Left forelimb (tissue), 1 donor: ENCODE measurements around the gene SUCO.
"Not testable (repeated sequence)": the region's sequence is repeated elsewhere in the genome, so short reads cannot be mapped to it uniquely, and the experiment has no call there.

Experiments used
- DNase-seq: peaks from one replicate; pipeline ENCODE4 v3.0.0-alpha.2; 2018; ENCODE audit warnings: low spot score

The SUCO gene, protein sequence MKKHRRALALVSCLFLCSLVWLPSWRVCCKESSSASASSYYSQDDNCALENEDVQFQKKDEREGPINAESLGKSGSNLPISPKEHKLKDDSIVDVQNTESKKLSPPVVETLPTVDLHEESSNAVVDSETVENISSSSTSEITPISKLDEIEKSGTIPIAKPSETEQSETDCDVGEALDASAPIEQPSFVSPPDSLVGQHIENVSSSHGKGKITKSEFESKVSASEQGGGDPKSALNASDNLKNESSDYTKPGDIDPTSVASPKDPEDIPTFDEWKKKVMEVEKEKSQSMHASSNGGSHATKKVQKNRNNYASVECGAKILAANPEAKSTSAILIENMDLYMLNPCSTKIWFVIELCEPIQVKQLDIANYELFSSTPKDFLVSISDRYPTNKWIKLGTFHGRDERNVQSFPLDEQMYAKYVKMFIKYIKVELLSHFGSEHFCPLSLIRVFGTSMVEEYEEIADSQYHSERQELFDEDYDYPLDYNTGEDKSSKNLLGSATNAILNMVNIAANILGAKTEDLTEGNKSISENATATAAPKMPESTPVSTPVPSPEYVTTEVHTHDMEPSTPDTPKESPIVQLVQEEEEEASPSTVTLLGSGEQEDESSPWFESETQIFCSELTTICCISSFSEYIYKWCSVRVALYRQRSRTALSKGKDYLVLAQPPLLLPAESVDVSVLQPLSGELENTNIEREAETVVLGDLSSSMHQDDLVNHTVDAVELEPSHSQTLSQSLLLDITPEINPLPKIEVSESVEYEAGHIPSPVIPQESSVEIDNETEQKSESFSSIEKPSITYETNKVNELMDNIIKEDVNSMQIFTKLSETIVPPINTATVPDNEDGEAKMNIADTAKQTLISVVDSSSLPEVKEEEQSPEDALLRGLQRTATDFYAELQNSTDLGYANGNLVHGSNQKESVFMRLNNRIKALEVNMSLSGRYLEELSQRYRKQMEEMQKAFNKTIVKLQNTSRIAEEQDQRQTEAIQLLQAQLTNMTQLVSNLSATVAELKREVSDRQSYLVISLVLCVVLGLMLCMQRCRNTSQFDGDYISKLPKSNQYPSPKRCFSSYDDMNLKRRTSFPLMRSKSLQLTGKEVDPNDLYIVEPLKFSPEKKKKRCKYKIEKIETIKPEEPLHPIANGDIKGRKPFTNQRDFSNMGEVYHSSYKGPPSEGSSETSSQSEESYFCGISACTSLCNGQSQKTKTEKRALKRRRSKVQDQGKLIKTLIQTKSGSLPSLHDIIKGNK (N-terminal part only)

DNA sequence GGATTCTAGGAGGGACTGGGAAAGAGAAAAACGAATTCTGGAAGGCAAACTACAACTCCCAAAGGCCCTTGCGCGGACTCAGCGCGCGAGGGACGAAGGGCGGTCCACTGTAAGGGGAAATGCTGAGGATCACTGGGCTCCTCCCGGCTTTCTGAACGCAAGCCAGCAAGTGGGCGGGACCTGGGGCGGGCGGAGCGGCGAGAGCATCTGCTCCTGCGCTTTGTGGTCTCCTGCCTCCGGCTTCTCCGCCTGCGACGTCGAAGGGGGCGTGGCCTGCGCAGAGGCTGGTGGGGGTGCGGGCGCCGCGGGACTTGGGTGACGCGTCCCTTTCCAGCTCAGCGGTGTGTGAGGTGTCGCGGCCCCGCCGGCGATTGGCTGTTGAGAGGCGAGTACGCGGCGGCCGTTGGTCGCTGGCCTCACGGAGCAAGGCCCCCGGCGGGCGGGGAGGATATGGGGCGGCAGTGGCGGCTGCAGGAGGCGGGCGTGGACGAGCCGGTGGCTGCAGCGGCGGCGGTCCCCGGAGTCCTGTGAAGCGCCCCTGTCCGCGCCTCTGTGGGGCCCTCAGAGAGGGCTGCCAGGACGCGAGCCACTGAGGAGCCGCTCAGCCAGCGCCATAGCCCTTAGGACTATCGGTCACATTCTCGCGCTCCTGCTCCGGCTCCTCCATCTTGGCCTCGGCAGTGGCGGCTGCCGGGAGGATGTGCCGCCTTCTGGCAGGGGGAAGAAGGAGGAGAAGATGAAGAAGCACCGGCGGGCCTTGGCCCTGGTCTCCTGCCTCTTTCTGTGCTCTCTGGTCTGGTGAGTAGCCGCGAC, at the start of gene SUCO:
Gene SUCO (plus strand): TSS at position 451 of the 813 bp plus-strand sequence. CDS start 286 bp downstream, at position 737.
- peak; percentile 100 for DNase-seq

DNA sequence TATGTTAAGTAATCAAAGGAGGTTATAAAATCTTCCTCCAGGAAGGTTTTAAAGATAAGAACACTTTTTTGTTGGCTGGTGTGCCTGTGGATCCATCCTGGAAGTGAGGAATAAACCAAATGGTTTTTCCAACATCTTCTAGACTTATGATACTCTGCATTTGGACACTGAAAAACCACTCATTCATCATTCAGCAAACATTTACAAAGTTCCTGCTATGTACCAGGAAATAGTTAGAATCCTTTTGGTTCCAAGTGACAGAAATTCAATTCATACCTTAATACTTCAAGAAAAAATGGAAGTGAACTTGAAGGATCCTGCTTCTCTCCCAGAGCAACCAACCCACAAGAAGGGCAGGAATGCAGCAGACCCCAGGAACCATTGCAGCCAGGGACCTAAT, 49.5 kb upstream of the SUCO start:
- DNase-seq: no peak

DNA sequence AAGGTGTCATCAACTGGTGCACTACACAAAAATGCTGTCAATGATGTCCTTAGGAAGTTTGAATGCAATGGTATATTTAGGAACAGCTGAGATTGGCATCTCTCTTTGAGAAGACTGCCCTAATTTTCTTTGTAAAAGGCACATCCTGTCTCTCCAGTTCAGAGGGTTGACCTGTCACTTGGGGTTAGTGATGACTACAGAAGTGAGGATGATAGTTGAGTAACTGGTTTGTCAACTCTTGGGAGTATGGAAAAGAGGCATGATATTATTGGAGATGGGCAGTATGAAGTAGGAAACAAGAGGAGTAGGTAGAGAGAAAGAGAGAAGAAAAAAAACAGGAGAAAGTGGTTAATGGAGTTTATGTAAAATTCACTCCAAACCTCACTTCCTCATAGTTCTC, 48.7 kb upstream of the SUCO start:
- DNase-seq: no peak

DNA sequence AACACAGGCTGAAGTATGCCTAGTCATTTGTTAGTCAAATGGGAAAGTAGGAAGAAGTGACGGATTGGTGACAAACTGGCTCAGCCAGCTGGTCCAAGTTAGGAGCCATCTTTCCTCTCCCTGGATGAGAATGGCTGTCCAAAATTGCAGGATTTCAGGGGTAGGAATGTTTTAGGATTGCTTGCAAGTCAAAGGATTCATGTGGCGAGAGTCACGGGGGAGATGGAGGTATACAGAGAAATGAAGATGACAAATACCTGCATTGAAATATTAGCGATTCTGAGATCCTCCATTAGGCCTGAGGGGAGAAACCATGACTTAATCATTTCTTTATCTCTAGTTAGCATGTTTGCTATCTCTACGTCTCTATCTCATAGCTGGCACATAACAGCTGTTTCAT, 47.3 kb upstream of the SUCO start:
- no peak for DNase-seq

DNA sequence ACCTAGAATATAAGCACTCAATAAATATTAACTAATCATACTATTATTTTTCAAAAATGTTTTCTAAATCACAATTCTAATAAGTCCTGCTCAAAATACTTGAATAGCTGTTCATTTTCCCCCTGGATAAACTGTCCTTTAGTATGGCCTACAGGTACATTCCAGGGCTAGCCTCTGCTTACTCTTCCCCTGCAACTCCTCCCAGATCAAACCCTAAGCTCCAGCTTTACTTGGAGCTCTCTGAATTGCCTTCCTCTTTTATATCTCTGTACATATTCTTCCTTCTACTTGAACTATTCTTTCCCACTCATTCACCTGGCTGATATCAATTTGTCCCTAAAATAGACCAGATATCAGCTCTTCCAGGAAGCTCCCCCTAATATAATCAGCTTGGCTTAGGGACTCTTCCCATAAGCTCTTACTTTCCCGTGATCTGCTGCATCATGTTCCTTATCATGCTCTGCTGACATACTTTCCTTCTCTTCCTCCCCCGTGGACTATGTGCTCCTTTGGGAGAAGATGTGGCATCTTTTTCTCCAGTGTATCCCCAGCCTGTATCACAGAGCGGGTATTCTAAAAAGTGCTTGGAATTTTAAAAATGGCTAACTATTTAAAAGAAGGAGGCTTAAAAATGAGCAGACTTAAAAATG, 46.0 kb upstream of the SUCO start:
- DNase-seq: no peak

DNA sequence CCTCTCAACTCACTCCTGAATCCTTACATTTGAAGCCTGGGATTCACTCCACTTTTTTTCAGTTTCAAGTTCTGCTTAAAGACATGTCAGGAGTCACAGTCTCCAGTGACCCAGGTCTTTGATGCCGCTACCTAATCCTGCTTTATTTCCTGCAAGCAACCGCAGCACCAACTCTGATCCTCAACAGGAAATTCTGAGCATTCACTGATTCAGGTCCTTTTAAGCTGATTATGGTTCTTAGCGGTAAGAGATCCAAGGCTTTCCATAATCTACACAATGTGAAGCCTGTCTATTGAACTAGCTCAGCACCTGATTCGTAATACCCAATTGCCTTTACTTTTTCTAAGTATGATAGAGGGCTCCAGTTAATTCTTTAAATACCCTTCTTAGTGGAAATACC, 45.4 kb upstream of the SUCO start:
- no peak for DNase-seq

DNA sequence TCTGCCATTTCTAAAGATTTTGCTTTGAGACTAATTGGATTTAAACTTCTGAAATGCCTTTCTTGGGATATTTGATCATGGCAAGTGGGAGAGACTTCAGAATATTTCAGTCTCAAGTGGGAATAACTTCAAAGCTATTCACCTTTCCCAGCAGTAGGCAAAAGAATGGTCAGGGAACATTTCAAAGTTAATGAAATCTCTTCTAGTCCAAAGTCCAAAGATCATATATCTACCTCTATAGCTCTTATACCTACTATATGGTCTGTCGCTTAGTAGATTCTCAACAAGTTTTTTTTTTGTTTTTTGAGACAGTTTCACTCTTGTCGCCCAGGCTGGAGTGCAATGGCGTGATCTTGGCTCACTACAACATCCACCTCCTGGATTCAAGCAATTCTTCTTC, 44.6 kb upstream of the SUCO start:
- DNase-seq: no peak

DNA sequence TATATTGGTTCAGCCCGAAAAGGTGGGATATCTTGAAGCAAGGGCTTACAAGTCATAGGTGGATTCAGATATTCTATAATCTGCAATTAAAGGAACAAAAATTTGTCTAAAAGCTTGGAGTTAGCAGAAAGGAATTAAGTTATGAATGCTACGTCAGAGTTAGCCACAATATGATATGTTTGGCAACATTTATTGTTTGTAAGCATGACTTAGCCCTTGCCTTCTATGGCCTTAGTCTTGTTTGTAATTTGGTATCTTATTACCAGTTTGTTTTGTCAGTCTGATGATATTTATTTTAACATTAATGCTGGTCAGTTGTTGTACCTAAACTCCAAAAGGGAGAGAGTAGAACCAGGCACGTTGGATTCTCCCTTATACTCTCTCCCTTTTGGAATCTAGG, 43.1 kb upstream of the SUCO start:
- DNase-seq: no peak

DNA sequence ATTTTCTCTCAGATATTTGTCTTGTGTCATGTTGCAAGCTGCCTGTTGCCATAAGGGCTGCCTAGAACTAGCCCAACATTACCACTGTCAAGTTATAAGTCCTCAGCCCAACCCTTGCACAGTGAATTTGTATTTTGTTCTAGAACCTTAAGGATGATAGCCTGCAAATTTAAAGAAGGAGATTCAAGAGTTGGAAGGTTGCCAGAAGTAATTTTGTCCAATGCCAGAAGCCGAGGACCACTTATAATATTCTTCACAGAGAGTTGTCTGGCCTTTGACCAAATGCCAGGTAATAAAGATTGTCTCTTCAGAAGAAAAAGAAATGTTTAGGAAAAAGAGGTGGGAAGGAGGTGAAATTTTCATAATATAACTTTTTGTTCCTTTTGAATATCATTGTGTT, 40.5 kb upstream of the SUCO start:
- DNase-seq: no peak

DNA sequence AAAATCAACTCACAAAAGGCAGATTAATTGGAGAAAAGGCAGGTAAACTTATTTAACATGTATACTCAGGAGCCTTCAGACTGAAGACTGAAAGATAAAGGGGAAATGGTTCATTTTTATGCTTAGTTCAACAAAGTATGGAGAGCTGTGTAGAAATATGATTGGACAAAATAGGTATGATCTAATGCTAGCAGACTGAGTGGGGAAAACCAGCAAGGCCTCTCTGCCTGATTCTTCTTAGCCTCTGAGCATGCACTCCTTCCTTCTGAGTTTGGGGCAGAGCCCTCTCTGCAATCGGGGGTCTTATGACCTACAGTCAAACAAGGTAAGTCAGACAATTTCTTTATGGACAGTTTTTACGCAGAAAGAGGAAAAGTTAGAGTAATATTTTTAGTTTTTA, 38.8 kb upstream of the SUCO start:
- DNase-seq: no peak

DNA sequence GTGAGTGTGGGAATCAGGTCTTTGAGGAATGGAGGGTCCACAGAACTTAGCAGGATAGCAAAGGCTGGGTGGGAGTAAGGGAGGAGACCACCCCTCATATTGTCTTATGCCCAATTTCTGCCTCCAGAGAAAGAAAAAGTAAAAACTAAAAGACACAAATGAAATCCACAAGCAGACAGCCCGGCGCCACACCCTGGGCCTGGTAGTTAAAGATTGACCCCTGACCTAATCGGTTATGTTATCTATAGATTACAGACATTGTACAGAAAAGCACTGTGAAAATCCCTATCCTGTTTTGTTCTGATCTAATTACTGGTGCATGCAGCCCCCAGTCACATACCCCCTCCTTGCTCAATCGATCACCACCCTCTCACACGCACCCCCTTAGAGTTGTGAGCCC, 36.8 kb upstream of the SUCO start:
- DNase-seq: not testable (repeated sequence)

DNA sequence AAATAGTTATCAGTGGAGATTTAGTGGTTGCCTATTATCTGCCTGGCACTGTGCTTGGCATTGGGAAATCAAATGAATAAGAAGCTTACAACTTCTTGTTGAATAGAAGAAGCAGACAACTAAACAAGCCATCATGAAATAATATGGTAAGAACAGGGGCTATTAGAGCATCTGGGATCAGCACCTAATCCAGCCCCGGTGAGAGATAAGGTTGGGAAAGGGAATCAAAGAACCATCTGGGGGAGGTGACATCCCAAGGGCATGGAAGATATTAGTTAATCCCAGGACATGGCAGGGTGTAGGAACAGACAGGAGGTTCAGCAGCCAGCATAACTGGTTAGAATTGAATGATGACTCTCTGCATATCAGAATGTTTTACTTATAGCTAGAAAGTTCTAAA, 36.3 kb upstream of the SUCO start:
- DNase-seq: no peak

DNA sequence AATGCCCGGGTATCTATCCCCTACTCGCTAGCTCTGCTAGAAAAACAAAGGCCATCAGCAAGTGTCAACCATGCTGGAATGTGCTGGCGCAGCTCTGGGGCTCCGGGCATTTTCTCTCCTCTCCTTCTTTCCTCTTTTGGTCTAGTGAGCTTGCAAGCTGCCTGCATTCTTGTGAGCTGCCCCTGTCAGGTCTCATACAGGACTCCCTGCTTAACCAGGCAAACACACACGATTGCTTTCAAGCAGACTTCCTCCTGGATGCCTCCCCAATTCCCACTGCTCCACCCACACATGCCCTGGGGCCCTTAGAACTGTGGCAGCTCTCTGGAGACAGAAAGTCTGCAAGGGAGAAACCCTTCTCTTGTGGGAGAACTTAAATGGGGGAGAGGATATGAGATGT, 35.7 kb upstream of the SUCO start:
- no peak for DNase-seq

DNA sequence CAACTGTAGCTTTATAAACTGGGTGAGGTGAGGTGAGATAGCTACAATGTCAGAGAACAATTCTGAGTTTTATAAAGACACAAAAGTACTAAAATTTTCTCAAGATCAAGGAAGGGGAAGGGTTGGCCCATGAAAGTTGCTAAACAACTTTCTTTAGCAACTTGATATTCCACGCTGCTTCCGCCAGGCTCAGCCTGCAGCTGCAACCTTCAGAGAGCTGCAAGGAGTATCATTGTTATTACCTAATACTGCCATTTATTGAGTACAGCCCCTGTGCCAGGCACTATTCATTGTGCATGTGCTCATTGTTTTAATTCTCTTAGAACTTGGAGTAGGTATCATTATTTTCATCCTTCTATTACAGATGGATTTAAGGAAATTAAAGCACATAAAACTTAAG, 34.1 kb upstream of the SUCO start:
- DNase-seq: no peak

DNA sequence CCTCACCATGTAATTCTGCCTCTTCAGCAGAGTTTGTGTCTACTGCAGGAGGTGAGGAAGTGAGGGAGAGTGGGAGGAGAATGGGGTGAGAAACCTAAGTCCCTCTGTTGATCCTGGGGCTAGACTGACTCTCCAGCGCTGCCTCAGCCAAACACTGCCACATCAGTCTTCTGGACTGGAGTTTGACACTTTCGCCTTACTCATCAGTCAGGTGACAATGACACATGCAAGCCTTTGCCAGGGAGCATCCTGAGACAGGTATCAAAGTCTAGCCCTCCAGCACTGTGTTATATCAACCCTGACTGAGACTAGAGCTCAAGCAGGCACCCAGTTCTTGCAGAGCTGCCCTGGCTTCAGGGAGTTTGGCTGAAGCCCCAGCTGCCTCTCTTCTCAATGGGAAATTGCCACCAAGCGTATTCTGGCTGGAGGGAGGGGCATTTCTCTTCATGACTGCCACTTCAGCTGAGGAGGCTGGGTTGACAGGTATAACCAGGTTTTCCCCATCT, 33.3 kb upstream of the SUCO start:
- DNase-seq: no peak

DNA sequence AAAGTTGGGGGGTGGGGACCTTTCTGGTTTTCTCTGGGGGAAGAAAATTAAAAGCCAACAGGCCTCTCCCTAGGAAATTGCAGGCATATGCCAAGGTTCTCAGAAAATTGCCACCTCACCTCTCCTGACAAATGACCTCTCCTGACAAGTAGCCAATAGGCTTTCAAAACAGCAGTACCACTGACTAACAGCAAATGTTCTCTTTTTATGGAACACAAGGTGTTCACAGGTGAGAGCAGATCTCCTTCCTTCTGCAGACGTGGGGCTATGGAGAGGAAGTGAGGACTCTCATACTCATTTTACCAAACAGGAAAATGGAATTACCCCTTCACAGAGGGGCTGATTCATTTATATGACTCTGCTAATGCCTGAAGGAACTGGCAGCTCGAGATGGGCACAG, 32.7 kb upstream of the SUCO start:
- DNase-seq: no peak

DNA sequence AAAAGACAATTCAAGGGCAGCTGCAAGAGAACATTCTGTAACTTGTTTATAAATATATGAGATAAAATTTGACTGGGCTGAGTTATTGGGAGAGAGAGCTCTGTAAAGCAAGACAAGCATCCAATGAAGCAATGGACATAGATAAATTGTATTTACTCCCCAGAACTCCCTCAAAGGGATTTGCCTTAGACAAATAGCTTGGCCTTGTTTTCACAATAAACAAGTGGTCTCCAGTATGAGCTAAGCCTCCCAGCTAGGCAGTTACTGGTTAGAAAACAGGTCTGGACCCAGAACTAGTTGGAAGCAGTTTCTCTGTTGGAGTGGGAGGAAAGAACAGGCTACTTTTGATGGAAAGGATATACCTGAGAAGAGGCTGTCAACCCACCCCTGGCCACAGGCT, 25.2 kb upstream of the SUCO start:
- no peak for DNase-seq

DNA sequence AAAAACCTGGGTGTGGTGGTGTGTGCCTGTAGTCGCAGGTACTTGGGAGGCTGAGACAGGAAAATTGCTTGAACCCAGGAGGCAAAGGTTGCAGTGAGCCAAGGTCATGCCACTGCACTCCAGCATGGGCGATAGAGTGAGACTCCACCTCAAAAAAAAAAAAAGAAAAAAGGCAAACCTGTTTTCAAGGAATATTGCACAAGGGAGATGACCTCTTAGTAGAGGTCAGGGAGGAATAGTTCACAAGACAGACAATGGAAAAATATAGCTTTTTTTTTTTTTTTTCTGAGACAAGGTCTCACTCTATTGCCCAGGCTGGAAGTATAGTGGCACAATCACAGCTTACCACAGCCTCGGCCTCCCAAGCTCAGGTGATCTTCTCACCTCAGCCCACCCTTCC, 22.5 kb upstream of the SUCO start:
- DNase-seq: no peak

DNA sequence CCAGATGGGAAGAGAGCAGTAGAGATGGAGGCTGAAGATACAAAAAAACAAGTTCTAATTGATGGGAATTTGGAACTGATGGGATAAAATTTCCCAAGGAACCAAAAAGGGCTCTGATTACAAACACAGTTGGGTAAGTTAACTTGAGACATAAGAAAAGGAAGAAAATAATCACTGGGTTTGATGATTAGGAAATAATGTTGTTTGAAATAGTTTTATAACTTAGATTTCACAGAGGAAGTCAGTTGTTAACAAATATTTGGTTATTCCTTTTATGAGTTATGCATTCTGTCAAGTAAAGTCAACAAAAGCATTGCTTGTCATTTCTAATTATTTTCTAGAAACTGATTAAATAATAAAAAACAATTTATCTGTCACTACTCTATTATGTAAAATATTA, 20.4 kb upstream of the SUCO start:
- DNase-seq: no peak

DNA sequence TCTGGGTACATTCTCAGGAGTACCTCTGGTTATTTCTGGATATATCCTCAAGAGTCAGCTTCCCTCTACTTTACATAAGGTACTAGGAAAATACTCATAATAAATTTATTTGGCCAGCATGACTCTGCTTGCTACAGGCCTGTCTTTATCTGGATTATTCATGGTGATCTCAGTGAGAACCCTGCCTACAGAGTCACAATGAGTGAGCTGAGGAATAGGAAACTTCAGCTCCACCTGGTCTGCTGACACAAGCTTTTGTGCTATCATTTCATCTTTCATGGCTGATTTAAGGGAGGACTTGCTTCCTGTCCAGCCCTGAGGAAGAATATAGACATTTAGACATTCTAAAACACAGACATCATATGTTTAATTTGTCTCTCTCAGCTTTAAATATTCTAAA, 19.5 kb upstream of the SUCO start:
- DNase-seq: no peak

DNA sequence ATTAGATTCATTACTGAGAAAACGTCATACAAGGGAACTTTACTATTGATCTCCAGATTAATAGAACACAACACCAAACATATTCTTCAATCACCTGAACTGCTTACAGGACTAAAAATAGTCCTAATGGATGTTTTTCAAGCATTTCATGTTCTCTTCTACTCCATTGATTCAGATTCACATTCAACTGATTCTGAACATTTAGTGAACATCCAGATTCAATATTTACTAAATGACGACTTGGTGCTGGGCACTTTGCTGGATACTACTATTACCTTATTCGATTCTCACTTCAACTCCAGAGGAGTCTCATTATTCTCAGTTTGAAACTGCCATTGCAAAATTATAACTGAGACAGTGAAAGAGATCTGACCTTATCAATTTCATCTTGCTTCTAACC, 18.8 kb upstream of the SUCO start:
- DNase-seq: no peak
